Vagina (tissue), 2 donors: ENCODE results near the gene NFIA.

ENCODE experiments used
- POLR2A ChIP-seq, 2 donors: fragments of 450-650 bp; IDR thresholded peaks; one replicate each; pipeline ENCODE4 v1.6.1; 2017; ENCODE audit warnings: antibody characterized with exemption in 2 of 2, mild to moderate bottlenecking in 2 of 2, moderate library complexity in 2 of 2
- TF ChIP-seq, protein P1 (sequence below), 3 experiments: fragments of 450-650 bp in 2 of 3; fragments of 200-600 bp in 1 of 3; sonication (generic) in 1 of 3; IDR thresholded peaks; one replicate each; pipeline ENCODE4 v1.5.1; 2017 to 2019; ENCODE audit warnings: antibody characterized with exemption in 3 of 3, mild to moderate bottlenecking in 2 of 3, moderate library complexity in 2 of 3

- TF ChIP-seq POLR2A (IDR thresholded peaks at IDR 0.05) = no peak
- TF ChIP-seq, protein P1, sequence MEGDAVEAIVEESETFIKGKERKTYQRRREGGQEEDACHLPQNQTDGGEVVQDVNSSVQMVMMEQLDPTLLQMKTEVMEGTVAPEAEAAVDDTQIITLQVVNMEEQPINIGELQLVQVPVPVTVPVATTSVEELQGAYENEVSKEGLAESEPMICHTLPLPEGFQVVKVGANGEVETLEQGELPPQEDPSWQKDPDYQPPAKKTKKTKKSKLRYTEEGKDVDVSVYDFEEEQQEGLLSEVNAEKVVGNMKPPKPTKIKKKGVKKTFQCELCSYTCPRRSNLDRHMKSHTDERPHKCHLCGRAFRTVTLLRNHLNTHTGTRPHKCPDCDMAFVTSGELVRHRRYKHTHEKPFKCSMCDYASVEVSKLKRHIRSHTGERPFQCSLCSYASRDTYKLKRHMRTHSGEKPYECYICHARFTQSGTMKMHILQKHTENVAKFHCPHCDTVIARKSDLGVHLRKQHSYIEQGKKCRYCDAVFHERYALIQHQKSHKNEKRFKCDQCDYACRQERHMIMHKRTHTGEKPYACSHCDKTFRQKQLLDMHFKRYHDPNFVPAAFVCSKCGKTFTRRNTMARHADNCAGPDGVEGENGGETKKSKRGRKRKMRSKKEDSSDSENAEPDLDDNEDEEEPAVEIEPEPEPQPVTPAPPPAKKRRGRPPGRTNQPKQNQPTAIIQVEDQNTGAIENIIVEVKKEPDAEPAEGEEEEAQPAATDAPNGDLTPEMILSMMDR (IDR thresholded peaks at IDR 0.05) = no peak
Measured at GRCh38 chr1:61182480-61182879, 100.1 kb downstream of the NFIA start.
